Measurements from ENCODE around the gene PPP1CA. TPM values are rescaled to one million over a fixed set of nuclear protein-coding genes. Genes with fewer than 3 reads are reported as not detected.
"Not testable (repeated sequence)": the region's sequence is repeated elsewhere in the genome, so short reads cannot be mapped to it uniquely, and the experiment has no call there.

PPP1CA gene
- total RNA-seq, 1 donor from 2014 or later, result 239 TPM

DNA sequence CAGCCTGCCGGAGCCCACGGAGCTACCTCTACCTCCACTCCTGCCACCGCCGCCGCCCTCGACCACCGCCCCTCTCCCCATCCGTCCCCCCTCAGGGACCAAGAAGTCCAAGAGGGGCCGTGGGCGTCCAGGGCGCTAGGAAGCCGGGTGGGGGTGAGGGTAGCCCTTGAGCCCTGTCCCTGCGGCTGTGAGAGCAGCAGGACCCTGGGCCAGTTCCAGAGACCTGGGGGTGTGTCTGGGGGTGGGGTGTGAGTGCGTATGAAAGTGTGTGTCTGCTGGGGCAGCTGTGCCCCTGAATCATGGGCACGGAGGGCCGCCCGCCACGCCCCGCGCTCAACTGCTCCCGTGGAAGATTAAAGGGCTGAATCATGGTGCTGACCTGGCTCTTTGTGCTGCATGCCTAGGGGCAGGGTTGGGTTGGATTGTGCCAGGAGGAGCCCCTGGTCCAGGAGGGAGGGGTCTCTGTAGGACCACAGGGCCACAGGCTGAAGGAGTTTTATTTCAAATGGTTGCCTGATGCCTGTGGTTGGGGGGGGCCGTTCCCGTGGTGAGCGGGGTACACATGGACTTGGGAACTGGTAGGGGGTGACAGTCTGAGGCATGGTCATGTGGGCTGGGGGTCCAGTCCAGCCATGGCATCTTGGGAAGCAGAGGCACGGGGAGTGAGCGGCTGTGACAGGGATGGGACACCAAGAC is 33.5 kb upstream of the PPP1CA start:
- DNase-seq (ENCODE audit: low read depth, low spot score), result no peak

DNA sequence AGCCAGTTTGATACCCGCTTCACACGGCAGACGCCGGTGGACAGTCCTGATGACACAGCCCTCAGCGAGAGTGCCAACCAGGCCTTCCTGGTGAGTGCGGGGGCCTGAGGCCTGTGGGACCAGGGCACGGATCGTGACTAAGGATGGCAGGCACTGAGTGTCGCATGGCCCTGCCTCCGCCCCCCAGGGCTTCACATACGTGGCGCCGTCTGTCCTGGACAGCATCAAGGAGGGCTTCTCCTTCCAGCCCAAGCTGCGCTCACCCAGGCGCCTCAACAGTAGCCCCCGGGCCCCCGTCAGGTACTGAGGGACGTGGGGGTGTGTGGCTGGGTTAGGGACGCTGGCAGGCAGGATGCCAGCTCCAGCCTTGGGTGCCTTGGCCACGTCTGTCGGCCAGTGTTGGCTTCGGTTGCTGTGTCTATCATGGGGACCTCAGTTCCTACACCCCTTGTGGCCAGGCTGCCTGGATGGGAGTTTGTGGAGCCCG is 32.8 kb upstream of the PPP1CA start:
- DNase-seq (ENCODE audit: low read depth, low spot score), result no peak

DNA sequence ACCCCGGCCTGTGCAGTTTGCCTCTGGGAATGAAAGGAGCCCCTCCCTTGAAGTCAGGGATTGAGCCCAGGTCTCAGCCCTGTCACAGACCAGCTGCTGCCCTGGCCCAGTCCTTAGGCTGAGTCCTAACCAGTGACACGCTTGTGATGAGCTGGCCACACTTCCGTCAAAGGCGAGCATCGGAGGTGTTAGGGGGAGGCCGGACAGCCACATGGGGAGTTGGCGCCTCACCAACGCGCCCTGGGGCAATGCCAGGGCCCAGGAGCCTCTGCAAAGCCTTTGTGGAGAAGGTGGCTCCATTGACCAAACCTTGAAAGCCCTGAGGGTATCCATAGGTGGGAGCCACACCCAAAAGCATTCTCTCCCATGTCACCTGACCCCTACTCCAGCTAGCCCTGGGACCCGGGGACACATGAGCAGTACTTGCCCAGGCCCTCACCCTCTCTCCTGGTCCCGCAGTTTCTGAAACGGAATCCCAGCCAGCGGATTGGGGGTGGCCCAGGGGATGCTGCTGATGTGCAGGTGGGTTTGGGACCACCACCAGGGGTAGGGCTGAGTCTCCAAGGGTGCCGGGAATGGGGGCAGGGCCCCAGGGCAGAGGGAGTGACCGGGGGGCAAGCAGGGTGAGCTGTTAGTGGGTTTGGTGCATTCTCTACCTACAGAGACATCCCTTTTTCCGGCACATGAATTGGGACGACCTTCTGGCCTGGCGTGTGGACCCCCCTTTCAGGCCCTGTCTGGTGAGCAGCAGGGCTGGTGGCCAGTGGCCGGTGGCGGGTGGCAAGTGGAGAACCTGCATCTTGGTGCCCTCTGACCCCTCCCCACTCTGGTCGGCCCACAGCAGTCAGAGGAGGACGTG is 32.1 kb upstream of the PPP1CA start:
- no peak for DNase-seq (ENCODE audit: low read depth, low spot score)

DNA sequence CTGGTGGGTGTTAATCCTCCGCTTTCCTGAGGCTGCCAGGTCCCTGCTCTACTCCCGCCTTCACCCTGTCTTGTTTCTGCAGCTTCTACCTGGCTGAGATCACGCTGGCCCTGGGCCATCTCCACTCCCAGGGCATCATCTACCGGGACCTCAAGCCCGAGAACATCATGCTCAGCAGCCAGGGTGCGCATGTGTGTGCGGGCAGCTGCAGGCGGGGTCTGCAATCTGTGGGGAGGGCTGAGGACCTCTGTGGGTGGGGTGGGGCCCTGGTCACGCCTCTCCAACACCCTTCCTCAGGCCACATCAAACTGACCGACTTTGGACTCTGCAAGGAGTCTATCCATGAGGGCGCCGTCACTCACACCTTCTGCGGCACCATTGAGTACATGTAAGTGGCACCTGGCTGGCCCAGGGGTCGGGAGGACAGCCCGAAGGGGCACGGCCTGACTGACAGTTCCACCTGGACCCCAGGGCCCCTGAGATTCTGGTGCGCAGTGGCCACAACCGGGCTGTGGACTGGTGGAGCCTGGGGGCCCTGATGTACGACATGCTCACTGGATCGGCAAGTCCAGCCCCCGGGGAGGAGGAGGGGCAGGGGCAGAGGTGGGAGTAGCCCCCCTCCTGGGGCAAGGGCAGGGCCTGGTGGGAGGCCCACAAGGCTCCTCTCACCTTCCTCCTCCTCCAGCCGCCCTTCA is 31.1 kb upstream of the PPP1CA start:
- no peak for DNase-seq (ENCODE audit: low read depth, low spot score)

DNA sequence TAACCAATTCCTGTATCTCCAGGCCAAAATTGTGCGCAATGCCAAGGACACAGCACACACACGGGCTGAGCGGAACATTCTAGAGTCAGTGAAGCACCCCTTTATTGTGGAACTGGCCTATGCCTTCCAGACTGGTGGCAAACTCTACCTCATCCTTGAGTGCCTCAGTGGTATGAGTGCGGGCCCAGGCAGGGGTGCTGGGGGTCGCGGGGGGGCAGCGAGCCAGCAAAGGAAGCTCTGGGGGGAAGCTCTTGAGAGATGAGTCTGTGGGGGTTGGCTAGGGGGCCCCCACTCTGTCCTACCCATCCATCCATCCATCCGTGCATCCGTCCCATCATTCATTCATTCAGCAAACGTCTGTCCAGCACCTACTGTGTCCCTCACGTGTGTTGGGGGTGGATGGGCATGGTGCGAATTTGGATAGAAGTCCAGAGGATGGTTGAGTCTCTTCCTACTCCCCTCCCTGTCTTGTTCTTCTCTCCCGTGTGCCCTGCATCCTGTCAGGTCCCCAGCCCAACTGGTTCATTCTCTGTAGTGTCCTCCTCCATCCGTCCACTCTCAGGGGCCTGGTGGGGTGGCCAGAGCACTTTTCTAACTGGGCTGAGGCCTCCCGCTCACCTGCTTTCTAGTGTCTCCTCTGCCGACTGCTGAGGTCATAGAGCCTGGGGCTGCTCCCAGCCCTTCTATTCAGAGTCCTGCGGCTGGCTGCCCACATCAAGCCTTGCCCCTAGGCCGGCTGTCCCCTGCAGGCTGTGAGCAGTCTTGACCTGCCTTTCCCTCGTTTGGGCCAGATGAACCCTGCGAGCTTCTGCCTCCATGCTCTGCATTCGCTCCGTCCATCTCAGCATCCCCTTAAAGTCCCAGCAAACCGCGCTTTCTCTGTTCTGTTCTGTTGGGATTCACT is 29.9 kb upstream of the PPP1CA start:
- DNase-seq (ENCODE audit: low read depth, low spot score), result no peak

DNA sequence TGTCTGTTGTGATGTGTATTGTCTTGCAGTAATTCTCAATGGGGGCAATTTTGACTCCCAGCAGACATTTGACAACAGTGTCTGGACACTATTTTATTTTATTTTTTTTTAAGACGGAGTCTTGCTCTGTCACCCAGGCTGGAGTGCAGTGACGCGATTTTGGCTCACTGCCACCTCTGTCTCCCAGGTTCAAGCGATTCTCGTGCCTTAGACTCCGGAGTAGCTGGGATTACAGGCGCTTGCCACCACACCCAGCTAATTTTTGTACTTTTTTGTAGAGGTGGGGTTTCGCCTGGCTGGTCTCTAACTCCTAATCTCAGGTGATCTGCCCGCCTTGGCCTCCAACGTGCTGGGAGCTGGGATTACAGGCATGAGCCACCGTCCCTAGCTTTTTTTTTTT is 28.1 kb upstream of the PPP1CA start:
- DNase-seq (ENCODE audit: low read depth, low spot score), result no peak

DNA sequence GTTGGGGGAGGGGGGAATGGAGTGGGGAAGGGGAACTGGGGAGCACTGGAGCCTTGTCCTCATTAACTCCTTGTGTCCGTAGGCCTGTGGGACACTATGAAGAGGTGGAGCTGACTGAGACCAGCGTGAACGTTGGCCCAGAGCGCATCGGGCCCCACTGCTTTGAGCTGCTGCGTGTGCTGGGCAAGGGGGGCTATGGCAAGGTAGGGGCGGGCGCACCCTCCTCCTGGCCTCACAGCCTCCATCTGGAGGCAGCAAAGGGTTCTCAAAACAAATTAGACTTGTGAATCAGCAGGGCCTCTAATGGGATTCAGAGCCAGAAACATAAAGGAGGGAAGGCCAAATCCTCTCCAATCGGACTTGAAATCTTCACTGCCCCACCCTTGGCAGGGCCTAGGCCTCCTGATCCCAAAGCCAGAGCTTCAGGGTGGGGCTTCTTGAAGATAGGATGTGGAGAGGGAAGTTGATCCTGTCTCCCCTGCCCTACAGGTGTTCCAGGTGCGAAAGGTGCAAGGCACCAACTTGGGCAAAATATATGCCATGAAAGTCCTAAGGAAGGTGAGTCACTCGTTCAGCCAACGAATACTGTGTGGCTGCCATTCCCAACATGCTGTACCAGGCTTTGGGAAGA is 27.5 kb upstream of the PPP1CA start:
- DNase-seq (ENCODE audit: low read depth, low spot score), result no peak

DNA sequence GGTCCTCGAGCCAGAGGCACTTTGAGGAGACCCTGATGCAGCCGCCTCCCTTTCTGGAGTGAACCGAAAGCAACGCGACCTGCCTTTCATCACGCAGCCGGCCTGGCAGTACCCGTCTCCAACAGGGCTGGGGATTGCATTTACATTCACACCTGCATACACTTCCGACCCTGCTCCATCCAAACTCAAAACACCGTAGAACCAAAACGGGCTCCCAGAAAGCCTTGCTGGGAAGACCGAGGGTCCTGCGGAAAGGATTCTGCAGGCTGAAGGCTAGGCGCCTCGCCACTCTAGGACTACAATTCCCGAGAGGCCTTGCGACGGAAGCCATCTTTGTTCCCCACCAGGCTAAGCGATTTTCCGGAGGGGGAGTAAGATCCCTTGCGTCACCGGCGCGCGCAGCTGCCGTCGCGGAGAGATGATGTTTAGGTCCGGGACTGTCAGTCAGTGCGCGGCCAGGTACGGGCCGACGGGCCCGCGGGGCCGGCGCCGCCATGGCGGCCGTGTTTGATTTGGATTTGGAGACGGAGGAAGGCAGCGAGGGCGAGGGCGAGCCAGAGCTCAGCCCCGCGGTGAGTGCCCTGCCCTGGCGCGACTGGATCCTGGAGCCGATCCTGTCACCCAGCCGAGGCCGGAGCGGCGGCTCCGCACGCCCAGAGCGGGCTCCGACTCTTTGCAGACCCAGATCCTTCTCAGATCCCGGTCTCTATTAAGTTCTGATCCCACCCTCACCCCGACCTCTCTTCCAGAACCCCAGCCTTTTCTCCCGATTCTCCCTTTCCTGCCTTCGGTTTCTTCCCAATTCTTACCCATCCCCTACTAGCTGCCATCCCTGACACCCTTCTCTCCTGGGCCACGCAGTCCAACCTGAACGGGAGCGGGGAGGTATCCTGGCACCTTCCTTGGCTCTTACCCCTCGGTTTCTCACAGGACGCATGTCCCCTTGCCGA is 26.7 kb upstream of the PPP1CA start, which contains the start of gene RPS6KB2:
Gene RPS6KB2, plus strand, starts transcription at position 443 of the 950 bp plus-strand sequence. Its CDS starts 52 bp downstream, at position 495.
- DNase-seq (ENCODE audit: low read depth, low spot score), result peak; percentile 87

DNA sequence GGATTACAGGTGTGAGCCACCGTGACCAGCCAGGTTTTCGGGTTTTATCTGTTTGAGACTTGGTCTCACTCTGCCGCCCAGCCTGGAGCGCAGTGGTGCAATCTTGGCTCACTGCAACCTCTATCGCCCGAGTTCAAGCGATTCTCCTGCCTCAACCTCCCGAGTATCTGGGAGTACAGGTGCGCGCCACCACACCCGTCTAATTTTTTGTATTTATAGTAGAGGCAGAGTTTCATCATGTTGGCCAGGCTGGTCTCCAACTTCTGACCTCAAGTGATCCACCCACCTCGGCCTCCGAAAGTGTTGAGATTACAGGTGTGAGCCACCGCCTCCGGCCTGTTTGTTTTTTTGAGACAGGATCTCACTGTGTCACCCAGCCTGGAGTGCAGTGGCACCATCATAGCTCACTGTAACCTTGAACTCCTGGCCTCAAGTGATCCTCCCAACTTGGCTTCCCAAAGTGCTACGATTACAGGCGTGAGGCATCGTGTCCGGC is 25.8 kb upstream of the PPP1CA start:
- DNase-seq (ENCODE audit: low read depth, low spot score), result not testable (repeated sequence)

DNA sequence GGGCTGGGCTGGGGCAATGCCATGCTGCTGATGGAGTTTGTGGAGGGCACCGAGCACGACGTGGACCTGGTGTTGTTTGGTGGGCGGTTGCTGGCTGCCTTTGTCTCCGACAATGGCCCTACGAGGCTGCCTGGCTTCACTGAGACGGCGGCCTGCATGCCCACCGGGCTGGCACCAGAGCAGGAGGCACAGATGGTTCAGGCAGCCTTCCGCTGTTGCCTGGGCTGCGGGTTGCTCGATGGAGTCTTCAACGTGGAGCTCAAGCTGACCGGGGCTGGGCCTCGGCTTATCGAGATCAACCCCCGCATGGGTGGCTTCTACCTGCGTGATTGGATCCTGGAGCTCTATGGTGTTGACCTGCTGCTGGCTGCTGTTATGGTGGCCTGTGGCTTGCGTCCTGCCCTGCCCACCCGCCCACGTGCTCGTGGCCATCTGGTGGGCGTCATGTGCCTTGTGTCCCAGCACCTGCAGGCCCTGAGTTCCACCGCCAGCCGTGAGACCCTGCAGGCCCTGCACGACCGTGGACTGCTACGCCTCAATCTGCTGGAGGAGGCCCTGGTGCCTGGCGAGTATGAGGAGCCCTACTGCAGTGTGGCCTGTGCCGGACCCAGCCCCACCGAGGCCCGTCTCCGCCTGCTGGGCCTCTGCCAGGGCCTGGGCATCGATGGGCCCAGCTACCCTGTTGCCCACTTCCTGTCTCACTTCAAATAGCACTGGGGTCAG is 22.4 kb upstream of the PPP1CA start:
- no peak for DNase-seq (ENCODE audit: low read depth, low spot score)

DNA sequence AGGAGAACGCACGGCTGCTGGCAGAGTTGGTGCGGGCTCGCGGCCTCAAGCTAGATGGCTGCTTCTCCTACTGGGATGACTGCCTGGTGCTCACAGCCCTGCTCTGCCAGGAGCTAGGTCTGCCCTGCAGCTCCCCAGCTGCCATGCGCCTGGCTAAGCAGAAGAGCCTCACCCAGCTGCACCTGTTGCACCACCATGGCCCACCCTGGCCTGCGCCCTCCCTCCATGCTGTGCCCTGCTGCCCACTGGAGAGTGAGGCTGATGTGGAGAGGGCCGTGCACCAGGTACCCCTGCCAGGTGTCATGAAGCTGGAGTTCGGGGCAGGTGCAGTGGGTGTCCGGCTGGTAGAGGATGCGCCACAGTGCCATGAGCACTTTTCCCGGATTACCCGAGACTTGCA is 21.8 kb upstream of the PPP1CA start:
- DNase-seq (ENCODE audit: low read depth, low spot score), result no peak

DNA sequence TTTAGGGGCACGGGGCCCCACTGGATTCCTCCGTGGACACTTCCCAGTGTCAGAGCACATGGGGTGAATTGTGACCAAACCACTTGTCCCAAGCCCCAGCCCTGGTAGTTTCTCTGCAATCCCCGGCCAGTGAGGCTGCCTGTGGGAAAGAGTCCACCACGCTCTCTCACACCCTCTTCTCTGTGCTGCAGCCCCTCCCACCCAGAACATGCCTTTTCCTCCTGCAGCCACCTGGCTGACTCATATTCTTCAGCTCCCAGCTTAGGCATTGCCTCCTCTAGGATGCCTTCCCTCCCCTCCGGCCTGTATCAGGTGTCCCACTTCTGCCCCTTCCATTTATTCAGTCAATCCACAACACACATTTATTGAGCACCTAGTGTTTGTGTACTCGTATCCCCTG is 21.2 kb upstream of the PPP1CA start:
- DNase-seq (ENCODE audit: low read depth, low spot score), result no peak

DNA sequence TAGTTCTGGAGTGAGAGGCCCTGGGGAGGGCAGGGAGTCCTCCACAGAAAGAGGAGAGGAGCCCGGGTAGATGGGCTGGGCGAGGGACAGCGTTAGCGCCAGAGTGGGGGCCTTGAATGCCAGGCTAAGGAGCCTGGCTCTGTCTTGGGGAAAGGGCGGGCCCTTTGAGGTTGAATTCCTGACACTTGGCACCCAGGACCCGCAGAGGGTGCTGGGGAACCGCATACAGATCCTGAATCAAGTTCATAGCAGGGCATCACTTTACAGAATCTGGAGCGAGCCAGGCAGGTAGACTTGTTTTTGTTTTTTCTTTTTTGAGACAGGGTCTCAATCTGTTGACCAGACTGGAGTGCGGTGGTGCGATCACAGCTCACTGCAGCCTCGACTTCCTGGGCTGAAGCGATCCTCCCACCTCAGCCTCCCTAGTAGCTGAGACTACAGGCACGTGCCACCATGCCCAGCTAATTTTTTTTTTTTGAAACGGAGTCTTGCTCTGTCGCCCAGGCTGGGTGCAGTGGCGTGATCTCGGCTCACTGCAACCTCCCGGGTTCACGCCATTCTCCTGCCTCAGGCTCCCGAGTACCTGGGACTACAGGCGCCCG is 19.9 kb upstream of the PPP1CA start:
- DNase-seq (ENCODE audit: low read depth, low spot score), result no peak

DNA sequence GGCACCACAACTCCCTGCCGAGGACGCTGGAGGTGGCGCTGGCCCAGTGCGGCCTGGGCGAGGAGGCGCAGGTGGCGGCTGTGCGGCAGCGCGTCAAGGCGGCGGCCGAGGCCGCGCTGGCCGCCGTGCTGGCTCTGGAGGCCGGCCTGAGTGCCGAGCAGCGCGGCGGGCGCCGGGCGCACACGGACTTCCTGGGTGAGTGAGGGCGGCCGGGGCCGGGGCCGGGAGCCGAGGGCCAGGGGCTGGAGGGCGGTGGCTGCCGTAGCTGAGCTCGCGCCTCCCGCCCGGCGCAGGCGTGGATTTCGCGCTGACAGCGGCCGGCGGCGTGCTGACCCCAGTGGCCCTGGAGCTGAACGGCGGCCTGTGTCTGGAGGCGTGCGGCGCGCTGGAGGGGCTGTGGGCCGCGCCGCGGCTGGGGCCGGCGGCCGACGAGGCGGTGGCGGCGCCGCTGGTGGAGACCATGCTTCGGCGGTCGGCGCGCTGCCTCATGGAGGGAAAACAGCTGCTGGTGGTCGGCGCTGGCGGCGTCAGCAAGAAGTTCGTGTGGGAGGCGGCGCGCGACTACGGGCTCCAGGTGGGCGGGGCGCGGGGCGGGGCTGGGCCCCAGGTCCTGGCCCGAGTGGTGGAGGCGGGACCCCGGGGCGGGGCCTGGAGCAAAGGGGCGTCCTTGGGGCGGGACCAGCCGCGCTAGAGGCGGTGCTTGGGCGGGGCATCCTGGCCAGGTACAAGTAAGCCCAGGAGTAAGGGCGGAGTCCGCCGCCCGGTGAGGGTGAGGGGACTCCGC is 19.2 kb upstream of the PPP1CA start:
- DNase-seq (ENCODE audit: low read depth, low spot score), result peak; percentile 57

DNA sequence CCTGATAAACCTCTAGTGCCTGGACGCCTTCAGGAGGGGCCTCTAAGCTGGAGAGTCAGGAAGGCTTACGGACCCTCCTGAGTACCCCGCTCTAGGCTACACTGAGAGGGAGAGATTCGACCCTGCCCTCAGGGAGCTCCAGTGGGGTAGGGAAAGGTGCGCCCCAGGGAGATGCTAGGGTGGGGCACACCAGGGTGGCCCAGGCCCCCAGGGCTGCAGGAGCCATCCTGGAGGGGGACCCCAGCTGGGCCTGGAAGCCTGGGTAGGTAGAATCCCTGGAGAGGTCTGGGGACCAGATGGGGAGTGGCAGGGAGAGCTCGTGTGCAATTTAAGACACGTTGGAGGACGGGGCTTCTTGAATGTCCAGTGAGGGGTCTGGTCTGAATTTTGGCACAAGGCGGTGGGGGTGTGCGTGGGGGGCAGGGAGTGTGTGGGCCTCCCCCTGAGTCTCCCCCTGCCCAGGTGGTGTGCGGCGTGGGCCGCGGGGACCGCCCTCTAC is 18.5 kb upstream of the PPP1CA start:
- DNase-seq (ENCODE audit: low read depth, low spot score), result no peak

DNA sequence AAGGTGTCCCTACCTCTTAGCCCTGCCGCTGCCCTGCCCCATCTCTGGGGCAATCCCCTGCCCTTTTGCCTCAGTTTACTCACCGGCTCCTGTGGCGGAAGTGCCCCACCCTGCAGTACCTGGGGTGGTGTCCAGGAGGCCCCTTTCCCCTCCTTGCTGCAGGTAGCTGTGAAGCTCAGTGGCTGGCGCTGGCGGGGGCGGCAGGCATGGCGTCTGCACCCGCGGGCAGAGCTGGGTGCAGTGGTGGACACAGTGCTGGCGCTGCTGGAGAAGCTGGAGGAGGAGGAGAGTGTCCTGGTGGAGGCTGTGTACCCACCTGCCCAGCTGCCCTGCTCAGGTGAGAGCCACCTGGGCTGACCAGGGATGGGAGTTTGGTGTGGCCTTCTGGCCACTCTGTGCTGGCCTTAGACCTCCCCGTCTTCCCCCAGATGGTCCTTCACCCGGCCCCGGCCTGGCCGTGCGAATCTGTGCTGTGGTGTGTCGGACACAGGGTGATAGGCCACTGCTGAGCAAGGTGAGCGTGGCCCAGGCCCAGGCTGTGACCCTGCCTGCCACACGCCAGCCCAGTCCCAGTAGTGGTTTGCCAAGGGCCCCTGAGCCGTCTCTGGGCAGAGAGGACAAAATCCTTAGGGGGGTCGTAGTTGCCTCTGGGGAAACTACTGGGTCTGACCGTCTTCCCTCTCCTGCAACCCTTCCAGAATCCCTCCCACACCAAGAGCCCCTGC is 17.8 kb upstream of the PPP1CA start:
- no peak for DNase-seq (ENCODE audit: low read depth, low spot score)
